Measurements from ENCODE around the gene HEMK1. TPM values are rescaled to one million over a fixed set of nuclear protein-coding genes. Genes with fewer than 3 reads are reported as not detected.

Gene HEMK1
- total RNA-seq, 1 donor from 2014 or later = 14.2 TPM

DNA sequence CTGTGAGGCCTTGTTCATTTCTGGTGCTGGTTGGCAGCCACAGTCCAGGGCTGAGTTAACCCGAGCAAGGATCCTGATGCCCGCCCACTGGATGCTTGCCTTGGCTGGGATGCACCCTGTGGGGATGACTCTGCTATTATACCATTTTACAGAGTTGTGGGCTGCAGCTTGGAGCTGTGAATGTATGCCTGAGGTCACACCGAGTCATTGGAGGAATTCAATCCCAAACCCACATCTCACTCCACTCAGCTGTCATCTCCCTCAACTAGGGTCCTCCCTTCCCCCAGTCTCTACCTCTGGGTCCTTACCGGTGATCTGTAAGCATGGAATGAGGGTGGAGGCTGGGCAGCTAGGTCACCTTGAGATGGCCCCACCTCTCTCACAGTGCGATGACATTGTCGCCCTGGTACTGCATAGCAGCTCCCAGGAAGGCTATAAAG lies 69.8 kb downstream of the HEMK1 start:
- peak; percentile 52 for DNase-seq (ENCODE audit: low read depth)

DNA sequence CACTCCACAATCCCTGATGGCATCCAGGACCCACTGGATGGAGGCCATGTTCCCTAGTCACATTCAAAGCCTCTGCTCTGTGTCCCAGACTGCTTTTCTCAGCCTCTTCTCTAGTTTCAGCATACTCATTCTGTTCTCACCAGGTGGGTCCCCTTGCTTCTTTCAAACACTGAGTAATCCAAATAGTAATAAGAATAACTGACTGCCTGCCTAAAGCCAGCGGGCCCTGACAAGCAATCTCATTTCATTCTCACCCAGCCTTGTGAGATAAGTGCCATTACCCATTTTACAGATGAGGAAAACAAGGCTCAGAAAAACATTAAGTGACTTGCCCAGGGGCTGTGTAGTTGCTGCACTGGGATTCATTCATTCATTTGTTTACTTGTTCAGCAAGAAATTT lies 73.1 kb downstream of the HEMK1 start:
- DNase-seq (ENCODE audit: low read depth) = no peak

DNA sequence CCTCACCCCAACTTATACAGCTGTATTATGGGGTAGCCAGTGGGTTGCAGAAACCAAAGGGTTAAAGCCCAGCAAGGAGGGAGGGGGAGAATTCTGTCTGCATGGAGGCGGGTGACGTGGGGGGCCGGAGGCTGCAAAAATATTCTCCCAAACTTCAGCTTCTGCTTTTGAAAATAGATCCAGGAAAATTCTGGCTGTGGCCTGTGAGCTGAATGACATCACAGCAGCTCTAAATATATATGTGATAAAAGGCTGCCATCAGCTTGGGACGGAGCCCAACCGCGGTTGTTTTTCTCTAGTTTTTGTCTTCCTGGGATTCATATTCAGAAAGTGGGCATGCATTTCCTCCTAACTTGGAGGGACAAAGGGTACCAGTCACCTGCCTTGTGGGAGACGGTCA lies 75.2 kb downstream of the HEMK1 start:
- DNase-seq (ENCODE audit: low read depth) = no peak

DNA sequence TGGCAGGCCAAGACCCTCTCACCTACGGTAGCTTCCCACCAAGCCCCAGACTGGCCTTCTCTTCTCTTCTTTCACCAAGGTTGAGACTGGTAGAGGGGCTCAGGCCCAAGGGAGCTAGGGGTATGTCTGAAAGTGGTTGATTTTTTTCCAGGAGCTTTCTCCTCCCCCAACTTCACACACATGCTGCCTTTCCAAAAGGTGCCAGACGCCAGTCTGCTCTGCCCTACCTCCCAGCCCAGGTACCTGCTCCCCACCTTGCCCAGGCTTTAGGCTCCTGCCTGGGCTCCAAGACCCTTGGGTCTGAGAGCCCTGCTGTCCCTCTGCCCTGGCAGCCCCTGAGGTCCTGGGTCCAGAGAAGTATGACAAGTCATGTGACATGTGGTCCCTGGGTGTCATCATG lies 76.1 kb downstream of the HEMK1 start:
- DNase-seq (ENCODE audit: low read depth) = no peak

Other genes starting within 250 kb of the HEMK1 start
- gene HYAL2, start 246.8 kb upstream of the HEMK1 start, total RNA-seq = 82.3 and 127 TPM in 2 replicates
- 16.0 and 21.2 TPM in 2 replicates for gene TUSC2, start 241.3 kb upstream of the HEMK1 start, total RNA-seq
- gene RASSF1, start 228.7 kb upstream of the HEMK1 start, total RNA-seq = 14.4 and 17.8 TPM in 2 replicates
- 0.35 and 4.7 TPM in 2 replicates for gene ZMYND10, start 223.8 kb upstream of the HEMK1 start, total RNA-seq
- gene NPRL2, start 218.7 kb upstream of the HEMK1 start, total RNA-seq = 17.1 and 24.5 TPM in 2 replicates
- gene CYB561D2, start 218.7 kb upstream of the HEMK1 start, total RNA-seq = 31.4 and 45.7 TPM in 2 replicates
- gene TMEM115, start 210.0 kb upstream of the HEMK1 start, total RNA-seq = 32.1 and 64.8 TPM in 2 replicates
- 0.17 and 0.55 TPM in 2 replicates for gene CACNA2D2, start 65.9 kb upstream of the HEMK1 start, total RNA-seq
- gene C3orf18, start 1.8 kb upstream of the HEMK1 start, total RNA-seq = 7.3 and 11.1 TPM in 2 replicates
- 1.9 and 6.4 TPM in 2 replicates for gene CISH, start 42.3 kb downstream of the HEMK1 start, total RNA-seq
- gene MAPKAPK3, start 47.6 kb downstream of the HEMK1 start, total RNA-seq = 51.7 and 72.4 TPM in 2 replicates
- 0.35 and 0.69 TPM in 2 replicates for gene DOCK3, start 105.4 kb downstream of the HEMK1 start, total RNA-seq